ENCODE data around the gene TBL1X.

- TF ChIP-seq POLR2A (IDR thresholded peaks at IDR 0.05) (no peak), CTCF (IDR thresholded peaks at IDR 0.05) (no peak), EP300 (IDR thresholded peaks at IDR 0.05) (no peak)
Measured at GRCh38 chrX:9482408-9482807, 17.6 kb downstream of the TBL1X start.

All from stomach (tissue), 4 donors.